ENCODE measurements around the gene OR4N5.
"Not testable (repeated sequence)": the region's sequence is repeated elsewhere in the genome, so short reads cannot be mapped to it uniquely, and the experiment has no call there.

GRCh38 chr14:20174205-20174604 is 35.6 kb downstream of the OR4N5 start:
- not testable (repeated sequence) for TF ChIP-seq EZH2 (IDR thresholded peaks at IDR 0.05); YY1 (IDR thresholded peaks at IDR 0.05; ENCODE audit: extremely low read depth, insufficient replicate concordance, low read depth, low read length); ZNF274 (IDR thresholded peaks at IDR 0.05; ENCODE audit: low read depth, low read length); CEBPB (IDR thresholded peaks at IDR 0.05; ENCODE audit: low read depth); CTCF (IDR thresholded peaks at IDR 0.05 in 2 of 3, conservative IDR thresholded peaks at IDR 0.05 in 1 of 3; ENCODE audit: borderline replicate concordance in 1 of 3, insufficient read depth in 1 of 3, low read depth in 2 of 3, low read length in 2 of 3); POLR2AphosphoS5 (IDR thresholded peaks at IDR 0.05; ENCODE audit: low read depth, low read length); EGR1 (IDR thresholded peaks at IDR 0.05; ENCODE audit: low read depth); SRF (IDR thresholded peaks at IDR 0.05; ENCODE audit: low read depth); MAX (IDR thresholded peaks at IDR 0.05); POLR2A (IDR thresholded peaks at IDR 0.05; ENCODE audit: borderline replicate concordance, extremely low read depth, insufficient read depth, insufficient read length); REST (IDR thresholded peaks at IDR 0.05; ENCODE audit: low read depth); ATF3 (IDR thresholded peaks at IDR 0.05); EZH2phosphoT487 (IDR thresholded peaks at IDR 0.05; ENCODE audit: borderline replicate concordance); JUND (IDR thresholded peaks at IDR 0.05)
